ENCODE data around the gene BACE1.

- TF ChIP-seq, protein P1, sequence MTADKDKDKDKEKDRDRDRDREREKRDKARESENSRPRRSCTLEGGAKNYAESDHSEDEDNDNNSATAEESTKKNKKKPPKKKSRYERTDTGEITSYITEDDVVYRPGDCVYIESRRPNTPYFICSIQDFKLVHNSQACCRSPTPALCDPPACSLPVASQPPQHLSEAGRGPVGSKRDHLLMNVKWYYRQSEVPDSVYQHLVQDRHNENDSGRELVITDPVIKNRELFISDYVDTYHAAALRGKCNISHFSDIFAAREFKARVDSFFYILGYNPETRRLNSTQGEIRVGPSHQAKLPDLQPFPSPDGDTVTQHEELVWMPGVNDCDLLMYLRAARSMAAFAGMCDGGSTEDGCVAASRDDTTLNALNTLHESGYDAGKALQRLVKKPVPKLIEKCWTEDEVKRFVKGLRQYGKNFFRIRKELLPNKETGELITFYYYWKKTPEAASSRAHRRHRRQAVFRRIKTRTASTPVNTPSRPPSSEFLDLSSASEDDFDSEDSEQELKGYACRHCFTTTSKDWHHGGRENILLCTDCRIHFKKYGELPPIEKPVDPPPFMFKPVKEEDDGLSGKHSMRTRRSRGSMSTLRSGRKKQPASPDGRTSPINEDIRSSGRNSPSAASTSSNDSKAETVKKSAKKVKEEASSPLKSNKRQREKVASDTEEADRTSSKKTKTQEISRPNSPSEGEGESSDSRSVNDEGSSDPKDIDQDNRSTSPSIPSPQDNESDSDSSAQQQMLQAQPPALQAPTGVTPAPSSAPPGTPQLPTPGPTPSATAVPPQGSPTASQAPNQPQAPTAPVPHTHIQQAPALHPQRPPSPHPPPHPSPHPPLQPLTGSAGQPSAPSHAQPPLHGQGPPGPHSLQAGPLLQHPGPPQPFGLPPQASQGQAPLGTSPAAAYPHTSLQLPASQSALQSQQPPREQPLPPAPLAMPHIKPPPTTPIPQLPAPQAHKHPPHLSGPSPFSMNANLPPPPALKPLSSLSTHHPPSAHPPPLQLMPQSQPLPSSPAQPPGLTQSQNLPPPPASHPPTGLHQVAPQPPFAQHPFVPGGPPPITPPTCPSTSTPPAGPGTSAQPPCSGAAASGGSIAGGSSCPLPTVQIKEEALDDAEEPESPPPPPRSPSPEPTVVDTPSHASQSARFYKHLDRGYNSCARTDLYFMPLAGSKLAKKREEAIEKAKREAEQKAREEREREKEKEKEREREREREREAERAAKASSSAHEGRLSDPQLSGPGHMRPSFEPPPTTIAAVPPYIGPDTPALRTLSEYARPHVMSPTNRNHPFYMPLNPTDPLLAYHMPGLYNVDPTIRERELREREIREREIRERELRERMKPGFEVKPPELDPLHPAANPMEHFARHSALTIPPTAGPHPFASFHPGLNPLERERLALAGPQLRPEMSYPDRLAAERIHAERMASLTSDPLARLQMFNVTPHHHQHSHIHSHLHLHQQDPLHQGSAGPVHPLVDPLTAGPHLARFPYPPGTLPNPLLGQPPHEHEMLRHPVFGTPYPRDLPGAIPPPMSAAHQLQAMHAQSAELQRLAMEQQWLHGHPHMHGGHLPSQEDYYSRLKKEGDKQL (CRISPR knock-in tag; IDR thresholded peaks at IDR 0.05; ENCODE audit: low read depth): no peak
- no peak for TF ChIP-seq RCOR2 (CRISPR knock-in tag; IDR thresholded peaks at IDR 0.05)
Observed at GRCh38 chr11:117345039-117345438, 29.0 kb upstream of the BACE1 start.
